Sigmoid colon (tissue), 4 donors: Measurements from ENCODE around the gene LRRC37B.

Experiments
- EP300 ChIP-seq, 4 donors: sonication (generic); formaldehyde crosslinking; IDR thresholded peaks; one replicate each; pipeline ENCODE4 v1.6.1; 2017; ENCODE audit warnings: antibody characterized with exemption in 4 of 4
- POLR2A ChIP-seq, 2 donors: fragments of 450-650 bp; IDR thresholded peaks; one replicate each; pipeline ENCODE4 v1.6.1; 2016; ENCODE audit warnings: antibody characterized with exemption in 2 of 2, mild to moderate bottlenecking in 2 of 2, moderate library complexity in 2 of 2
- POLR2AphosphoS5 ChIP-seq, 4 donors: sonication (generic); formaldehyde crosslinking; IDR thresholded peaks; one replicate each; pipeline ENCODE4 v1.6.1; 2017; ENCODE audit warnings: antibody characterized with exemption in 4 of 4
- TF ChIP-seq, protein P1 (sequence below), 4 experiments: fragments of 450-650 bp in 3 of 4; fragments of 200-600 bp in 1 of 4; IDR thresholded peaks; one replicate each; pipeline ENCODE4 v1.5.1; 2016 to 2019; ENCODE audit warnings: antibody characterized with exemption in 4 of 4, mild to moderate bottlenecking in 3 of 4, moderate library complexity in 2 of 4

DNA sequence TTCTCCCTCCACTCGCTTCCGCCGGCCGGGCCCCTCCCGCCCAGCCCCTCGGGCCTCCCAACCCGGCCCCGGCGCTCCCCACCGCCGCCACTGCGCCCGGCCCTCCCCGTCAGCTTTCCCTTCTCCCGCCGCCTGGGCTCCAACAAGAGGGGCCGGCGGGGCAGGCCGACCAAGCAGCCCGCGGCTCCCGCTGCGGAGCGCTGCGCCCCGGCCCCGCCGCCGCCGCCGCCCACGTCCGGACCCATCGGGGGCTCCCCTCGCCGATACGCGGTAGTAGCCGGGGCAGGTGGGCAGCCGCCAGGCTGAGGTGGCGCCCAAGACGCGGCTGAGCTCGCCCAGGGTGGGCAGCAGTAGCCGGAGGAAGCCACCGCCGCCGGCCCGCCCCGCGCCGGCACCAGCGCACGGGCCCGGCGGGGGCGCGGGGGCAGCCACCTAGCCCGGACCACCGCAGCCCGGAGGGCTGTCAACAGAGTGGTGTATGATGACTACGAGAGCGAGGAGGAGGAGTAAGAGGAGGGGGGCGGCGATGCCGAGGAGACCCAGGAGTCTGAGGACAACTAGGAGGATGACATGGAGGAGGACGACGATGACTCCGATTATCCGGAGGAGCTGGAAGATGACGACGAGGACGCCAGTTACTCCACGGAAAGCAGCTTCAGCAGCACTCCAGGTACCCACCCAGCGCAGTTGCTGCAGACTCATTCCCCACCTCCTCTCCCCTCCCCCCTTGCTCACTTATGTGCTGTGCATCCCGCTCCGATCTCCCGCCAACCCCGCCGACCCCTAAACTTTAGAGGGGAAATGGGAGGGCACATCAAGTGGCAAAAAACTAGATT lies 498 bp downstream of the LRRC37B start:
- TF ChIP-seq, protein P1, sequence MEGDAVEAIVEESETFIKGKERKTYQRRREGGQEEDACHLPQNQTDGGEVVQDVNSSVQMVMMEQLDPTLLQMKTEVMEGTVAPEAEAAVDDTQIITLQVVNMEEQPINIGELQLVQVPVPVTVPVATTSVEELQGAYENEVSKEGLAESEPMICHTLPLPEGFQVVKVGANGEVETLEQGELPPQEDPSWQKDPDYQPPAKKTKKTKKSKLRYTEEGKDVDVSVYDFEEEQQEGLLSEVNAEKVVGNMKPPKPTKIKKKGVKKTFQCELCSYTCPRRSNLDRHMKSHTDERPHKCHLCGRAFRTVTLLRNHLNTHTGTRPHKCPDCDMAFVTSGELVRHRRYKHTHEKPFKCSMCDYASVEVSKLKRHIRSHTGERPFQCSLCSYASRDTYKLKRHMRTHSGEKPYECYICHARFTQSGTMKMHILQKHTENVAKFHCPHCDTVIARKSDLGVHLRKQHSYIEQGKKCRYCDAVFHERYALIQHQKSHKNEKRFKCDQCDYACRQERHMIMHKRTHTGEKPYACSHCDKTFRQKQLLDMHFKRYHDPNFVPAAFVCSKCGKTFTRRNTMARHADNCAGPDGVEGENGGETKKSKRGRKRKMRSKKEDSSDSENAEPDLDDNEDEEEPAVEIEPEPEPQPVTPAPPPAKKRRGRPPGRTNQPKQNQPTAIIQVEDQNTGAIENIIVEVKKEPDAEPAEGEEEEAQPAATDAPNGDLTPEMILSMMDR (IDR thresholded peaks at IDR 0.05): no peak
- TF ChIP-seq POLR2A (IDR thresholded peaks at IDR 0.05): no peak
- TF ChIP-seq EP300 (IDR thresholded peaks at IDR 0.05): no peak
- no peak for TF ChIP-seq POLR2AphosphoS5 (IDR thresholded peaks at IDR 0.05)
